OCI-LY7 (cell line): ENCODE results near the gene PXN. TPM values are rescaled to one million over a fixed set of nuclear protein-coding genes. Genes with fewer than 3 reads are reported as not detected.

Experiments used
- BruUV-seq: library from RNA; stranded (reverse); fragments of 400-500 nt; replicated peaks from 2 replicates; lab custom pipeline; 2021; lab: Mats Ljungman, UMichigan
- CTCF ChIA-PET: fragments of 300-600 bp; sonication (Branson Sonifier 250); formaldehyde crosslinking; loops from one replicate; lab custom pipeline; 2022; ENCODE audit warnings: antibody characterized with exemption; ENCODE audit not compliant: unreplicated experiment; lab: Charles Lee
- POLR2A ChIA-PET: fragments of 300-600 bp; sonication (Branson Sonifier 250); formaldehyde crosslinking; loops from one replicate; lab custom pipeline; 2022; ENCODE audit warnings: antibody characterized with exemption; lab: Charles Lee
- DNase-seq: peaks from one replicate; pipeline ENCODE4 v3.0.0-alpha.2; 2015; ENCODE audit warnings: low spot score
- H2AFZ ChIP-seq: fragments of 200-600 bp; sonication (generic), shearing (Covaris generic); 2 replicates; pipeline ENCODE4 v1.6.1; 2014; ENCODE audit warnings: mild to moderate bottlenecking, antibody characterized with exemption, low read length, moderate library complexity
- H3K27ac ChIP-seq: fragments of 200-600 bp; sonication (generic); 2 replicates; pipeline ENCODE4 v1.5.1; 2014; ENCODE audit warnings: mixed run types, low read depth, mild to moderate bottlenecking, moderate library complexity, low read length, inconsistent platforms; ENCODE audit not compliant: poor library complexity, severe bottlenecking
- H3K36me3 ChIP-seq: fragments of 200-600 bp; sonication (generic); 2 replicates; pipeline ENCODE4 v1.6.1; 2014; ENCODE audit warnings: mild to moderate bottlenecking, antibody characterized with exemption, low read length, moderate library complexity, mixed read lengths; ENCODE audit not compliant: insufficient read depth
- H3K4me1 ChIP-seq: fragments of 200-600 bp; sonication (generic); 2 replicates; pipeline ENCODE4 v1.5.1; 2014; ENCODE audit warnings: mild to moderate bottlenecking, low read length; ENCODE audit not compliant: insufficient read depth, poor library complexity, severe bottlenecking
- H3K4me2 ChIP-seq: fragments of 200-600 bp; sonication (generic); 2 replicates; pipeline ENCODE4 v1.6.1; 2014; ENCODE audit warnings: mild to moderate bottlenecking, low read length
- H3K4me3 ChIP-seq: fragments of 200-600 bp; sonication (generic); 2 replicates; pipeline ENCODE4 v1.5.1; 2014; ENCODE audit warnings: mild to moderate bottlenecking, low read depth, low read length; ENCODE audit not compliant: poor library complexity, severe bottlenecking
- H3K79me2 ChIP-seq: fragments of 200-600 bp; sonication (generic); 2 replicates; pipeline ENCODE4 v1.6.1; 2016; ENCODE audit warnings: low read depth, mild to moderate bottlenecking, low read length, moderate library complexity, mixed read lengths; ENCODE audit not compliant: insufficient read depth
- H3K9me2 ChIP-seq: fragments of 200-600 bp; sonication (generic); 2 replicates; pipeline ENCODE4 v1.6.1; 2016; ENCODE audit warnings: mild to moderate bottlenecking, low read length, mixed read lengths; ENCODE audit not compliant: insufficient read depth
- H3K9me3 ChIP-seq: fragments of 200-600 bp; sonication (generic); 2 replicates; pipeline ENCODE4 v1.6.1; 2014; ENCODE audit warnings: mild to moderate bottlenecking, mixed run types, low read length, mixed read lengths
- H4K20me1 ChIP-seq: fragments of 200-600 bp; sonication (generic); 2 replicates; pipeline ENCODE4 v1.6.1; 2014; ENCODE audit warnings: mild to moderate bottlenecking, antibody characterized with exemption, low read length, moderate library complexity, mixed read lengths; ENCODE audit not compliant: insufficient read depth
- CTCF ChIP-seq: fragments of 200-600 bp; sonication (generic); conservative IDR thresholded peaks from 2 replicates; pipeline ENCODE4 v1.5.1; 2014; ENCODE audit warnings: mild to moderate bottlenecking, antibody characterized with exemption, low read length, moderate library complexity, mixed read lengths
- EZH2phosphoT487 ChIP-seq: fragments of 200-600 bp; sonication (generic); IDR thresholded peaks from 2 replicates; pipeline ENCODE4 v1.6.1; 2018; ENCODE audit warnings: low read depth, borderline replicate concordance, mild to moderate bottlenecking, mixed run types, antibody characterized with exemption, low read length, moderate library complexity, mixed read lengths
- intact Hi-C: fragments of 100-400 bp; cut with micrococcal nuclease; formaldehyde crosslinking; loops from one replicate; pipeline ENCODE4 v1.10.0; 2022; ENCODE audit not compliant: unreplicated experiment
- total RNA-seq, 2 experiments: library from RNA; depleted of rRNA in 1 of 2; stranded (reverse); fragments of >200 nt in 1 of 2; shearing (Covaris generic) in 1 of 2; gene quantifications; 2 replicates each; pipeline ENCODE4 v1.2.3, GENCODE V29; 2014 to 2022

PXN gene
- total RNA-seq, 2 experiments from 2014 or later: 8.6 to 22.9 TPM

GRCh38 chr12:120218680-120219606 is 46.6 kb downstream of the PXN start:
- CTCF ChIA-PET: no interaction called here
- no peak overlapping the region for H3K27ac ChIP-seq
- no peak for DNase-seq
- no peak overlapping the region for H3K4me2 ChIP-seq
- BruUV-seq: no TSS peak
- POLR2A ChIA-PET: interaction anchor here (0.6 to 1.3 kb wide), 4 partner anchors 12 to 681 kb away, joined by 3 to 7 read pairs (median 4); partner anchors contain the start of gene RPLP0
- no peak for TF ChIP-seq CTCF
- no peak for TF ChIP-seq EZH2phosphoT487
- H4K20me1 ChIP-seq: no peaks in the 10 kb centered on the region
- no peak overlapping the region for H2AFZ ChIP-seq
- no peaks in the 10 kb centered on the region for H3K36me3 ChIP-seq
- H3K79me2 ChIP-seq: no peaks in the 10 kb centered on the region
- no peaks in the 10 kb centered on the region for H3K4me1 ChIP-seq
- intact Hi-C loops: no loop called here
- no peak overlapping the region for H3K4me3 ChIP-seq
- no peaks in the 10 kb centered on the region for H3K9me2 ChIP-seq
- H3K9me3 ChIP-seq: no peaks in the 10 kb centered on the region

DNA sequence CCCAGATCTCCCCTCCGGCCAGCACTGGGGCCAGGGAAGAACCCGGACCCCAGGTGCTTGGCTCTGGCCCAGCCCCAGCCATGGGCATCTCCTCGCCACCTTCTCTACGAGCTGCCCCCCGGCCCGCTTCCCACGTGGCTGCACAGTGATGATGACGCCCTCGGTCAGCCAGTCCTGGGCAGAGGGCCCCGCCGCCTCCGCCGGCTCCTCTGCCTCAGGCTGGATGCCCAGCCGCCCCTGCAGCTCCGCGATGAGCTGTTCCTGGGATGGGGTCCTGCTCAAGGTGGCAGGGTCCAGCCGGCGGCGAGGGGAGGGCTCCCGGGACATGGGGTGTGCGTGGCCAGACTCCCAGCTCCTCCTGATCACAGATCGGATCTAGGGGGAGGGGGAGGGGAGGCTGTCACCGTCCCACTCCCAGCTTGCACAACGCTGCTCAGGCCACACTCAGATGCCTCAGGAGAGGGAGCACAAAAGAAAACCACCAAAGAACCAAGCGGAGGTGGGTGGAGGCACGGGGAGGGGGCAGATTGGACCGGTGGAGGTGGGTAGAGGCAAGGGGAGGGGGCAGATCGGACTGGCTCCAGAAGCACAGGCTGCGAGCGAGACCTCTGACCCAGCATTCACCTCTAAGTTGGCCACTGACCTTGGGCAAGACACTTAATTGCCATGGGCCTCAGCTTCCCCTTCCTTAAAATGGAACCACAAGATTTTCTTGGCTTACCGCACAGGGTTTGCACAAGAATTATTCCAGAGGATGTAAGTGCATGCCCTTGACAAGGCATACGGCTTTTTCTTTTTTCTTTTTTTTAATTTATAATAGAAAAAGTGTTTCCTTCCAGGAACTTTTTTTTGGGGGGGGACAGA is 48.6 kb downstream of the PXN start:
- CTCF ChIA-PET: interaction anchor here (0.5 kb wide), 2 partner anchors 8 to 25 kb away, joined by 3 read pairs; no protein-coding TSS in a partner anchor
- Histone ChIP-seq H3K4me1 (no peaks in the 10 kb centered on the region), H3K4me2 (no peak overlapping the region), H3K27ac (no peak overlapping the region), H3K4me3 (no peak overlapping the region), H3K36me3 (no peaks in the 10 kb centered on the region), H4K20me1 (no peaks in the 10 kb centered on the region), H3K9me2 (no peaks in the 10 kb centered on the region), H2AFZ (no peak overlapping the region), H3K9me3 (no peaks in the 10 kb centered on the region), H3K79me2 (no peaks in the 10 kb centered on the region)
- DNase-seq: no peak
- intact Hi-C loops: no loop called here
- POLR2A ChIA-PET: interaction anchor here (0.5 to 1.3 kb wide), 3 partner anchors 8 to 15 kb away, joined by 3 to 4 read pairs (median 4); no protein-coding TSS in a partner anchor
- TF ChIP-seq EZH2phosphoT487 (no peak), CTCF (no peak)
- BruUV-seq: no TSS peak
